IMR-90 (cell line): ENCODE results near the gene AKAP9. TPM values are rescaled to one million over a fixed set of nuclear protein-coding genes. Genes with fewer than 3 reads are reported as not detected.

Experiments
- ATAC-seq: fragments of 200-7000 bp; cut with Tn5 transposase; 2 replicates; pipeline ENCODE4 v1.9.1; 2020; ENCODE audit warnings: low read depth, mild to moderate bottlenecking, moderate library complexity
- BruUV-seq: library from RNA; stranded (reverse); fragments of 400-500 nt; replicated peaks from 2 replicates; lab custom pipeline; 2021; lab: Mats Ljungman, UMichigan
- CTCF ChIA-PET: fragments of 300-600 bp; formaldehyde crosslinking; extraction: SDS; loops from one replicate; lab custom pipeline; 2021; ENCODE audit warnings: antibody characterized with exemption; lab: Yijun Ruan, JAX
- POLR2A ChIA-PET: fragments of 300-600 bp; sonication (Branson Sonifier 250); formaldehyde crosslinking; loops from one replicate; lab custom pipeline; 2022; ENCODE audit warnings: antibody characterized with exemption; ENCODE audit not compliant: unreplicated experiment; lab: Charles Lee
- DNase-seq: peaks from one replicate; pipeline ENCODE4 v3.0.0; 2013
- H2AFZ ChIP-seq: replicated peaks from 2 replicates; pipeline ENCODE3; 2013; ENCODE audit warnings: low read length, mild to moderate bottlenecking; ENCODE audit not compliant: poor library complexity
- H2AK5ac ChIP-seq: 2 replicates; pipeline ENCODE4 v1.6.1; 2013; ENCODE audit warnings: low read depth, low read length, inconsistent platforms
- H2AK9ac ChIP-seq: replicated peaks from 2 replicates; pipeline ENCODE3; 2013; ENCODE audit warnings: mild to moderate bottlenecking, low read depth, low read length, moderate library complexity; ENCODE audit not compliant: poor library complexity
- H2BK120ac ChIP-seq: 2 replicates; pipeline ENCODE4 v1.6.1; 2013; ENCODE audit warnings: low read depth, low read length, inconsistent platforms
- H2BK15ac ChIP-seq: 3 replicates; pipeline ENCODE4 v1.6.1; 2013; ENCODE audit warnings: low read depth, low read length, inconsistent platforms
- H2BK20ac ChIP-seq: 2 replicates; pipeline ENCODE4 v1.6.1; 2013; ENCODE audit warnings: low read depth, mild to moderate bottlenecking, inconsistent platforms, low read length, moderate library complexity
- H2BK5ac ChIP-seq: 2 replicates; pipeline ENCODE4 v1.6.1; 2013; ENCODE audit warnings: mild to moderate bottlenecking, low read depth, low read length, inconsistent platforms; ENCODE audit not compliant: poor library complexity, severe bottlenecking
- H3K14ac ChIP-seq: replicated peaks from 2 replicates; pipeline ENCODE4 v1.6.1; 2013; ENCODE audit warnings: low read depth, low read length, inconsistent platforms
- H3K18ac ChIP-seq: 2 replicates; pipeline ENCODE4 v1.6.1; 2013; ENCODE audit warnings: low read depth, low read length, control low read depth
- H3K23ac ChIP-seq: 2 replicates; pipeline ENCODE4 v1.6.1; 2013; ENCODE audit warnings: low read depth, low read length, inconsistent platforms
- H3K27ac ChIP-seq: 2 replicates; pipeline ENCODE4 v1.5.1; 2013; ENCODE audit warnings: mild to moderate bottlenecking, control low read depth, low read length; ENCODE audit not compliant: insufficient read depth
- H3K27me3 ChIP-seq: 2 replicates; pipeline ENCODE4 v1.6.1; 2013; ENCODE audit warnings: low read length; ENCODE audit not compliant: control insufficient read depth, insufficient read depth
- H3K36me3 ChIP-seq: 2 replicates; pipeline ENCODE4 v1.6.1; 2013; ENCODE audit warnings: low read length, mixed read lengths; ENCODE audit not compliant: control insufficient read depth, insufficient read depth
- H3K4ac ChIP-seq: 2 replicates; pipeline ENCODE4 v1.6.1; 2013; ENCODE audit warnings: low read depth, low read length, inconsistent platforms
- H3K4me1 ChIP-seq: 2 replicates; pipeline ENCODE4 v1.6.1; 2013; ENCODE audit warnings: low read length, mixed read lengths; ENCODE audit not compliant: control insufficient read depth, insufficient read depth
- H3K4me2 ChIP-seq: 2 replicates; pipeline ENCODE4 v1.6.1; 2013; ENCODE audit warnings: low read depth, mild to moderate bottlenecking, control low read depth, low read length, moderate library complexity
- H3K4me3 ChIP-seq: 2 replicates; pipeline ENCODE4 v1.5.1; 2013; ENCODE audit warnings: low read depth, mild to moderate bottlenecking, control low read depth, low read length, moderate library complexity; ENCODE audit not compliant: insufficient read depth
- H3K56ac ChIP-seq: 2 replicates; pipeline ENCODE4 v1.6.1; 2013; ENCODE audit warnings: low read length, inconsistent platforms; ENCODE audit not compliant: insufficient read depth; ENCODE audit errors: extremely low read depth
- H3K79me1 ChIP-seq, 2 experiments: 2 replicates each; pipeline ENCODE4 v1.6.1; 2013; ENCODE audit warnings: low read length in 2 of 2, inconsistent platforms in 1 of 2, low read depth in 1 of 2
- H3K9ac ChIP-seq: 2 replicates; pipeline ENCODE4 v1.6.1; 2013; ENCODE audit warnings: low read depth, low read length, control low read depth
- H3K9me1 ChIP-seq: 2 replicates; pipeline ENCODE4 v1.6.1; 2013; ENCODE audit warnings: low read length, inconsistent platforms; ENCODE audit not compliant: insufficient read depth
- H3K9me3 ChIP-seq: 2 replicates; pipeline ENCODE4 v1.6.1; 2013; ENCODE audit warnings: low read length; ENCODE audit not compliant: control insufficient read depth, insufficient read depth
- H4K20me1 ChIP-seq: 2 replicates; pipeline ENCODE4 v1.6.1; 2013; ENCODE audit warnings: low read length, inconsistent platforms; ENCODE audit not compliant: insufficient read depth
- H4K5ac ChIP-seq: 2 replicates; pipeline ENCODE4 v1.6.1; 2013; ENCODE audit warnings: mild to moderate bottlenecking, low read depth, low read length, control low read depth
- H4K8ac ChIP-seq, 2 experiments: 2 replicates each; pipeline ENCODE4 v1.6.1; 2013; ENCODE audit warnings: low read depth in 2 of 2, low read length in 2 of 2, control low read depth in 1 of 2, inconsistent platforms in 1 of 2
- H4K91ac ChIP-seq: 2 replicates; pipeline ENCODE4 v1.6.1; 2013; ENCODE audit warnings: low read depth, low read length, inconsistent platforms; ENCODE audit not compliant: insufficient read depth
- BHLHE40 ChIP-seq: fragments of 150-350 bp; IDR thresholded peaks from 2 replicates; pipeline ENCODE4 v1.6.1; 2016; ENCODE audit warnings: mild to moderate bottlenecking, low read depth, low read length
- MAFK ChIP-seq: IDR thresholded peaks from 2 replicates; pipeline ENCODE4 v1.6.1; 2012; ENCODE audit warnings: low read depth, low read length, improper control_type of control experiment
- MAZ ChIP-seq: IDR thresholded peaks from 2 replicates; pipeline ENCODE4 v1.6.1; 2012; ENCODE audit warnings: low read depth, mild to moderate bottlenecking, low read length, improper control_type of control experiment, moderate library complexity, borderline replicate concordance
- MXI1 ChIP-seq: IDR thresholded peaks from 2 replicates; pipeline ENCODE4 v1.6.1; 2012; ENCODE audit warnings: low read depth, mild to moderate bottlenecking, low read length, moderate library complexity, borderline replicate concordance
- NFE2L2 ChIP-seq: fragments of 150-350 bp; IDR thresholded peaks from 2 replicates; pipeline ENCODE4 v1.6.1; 2016; ENCODE audit warnings: low read depth, mild to moderate bottlenecking, low read length
- POLR2A ChIP-seq: IDR thresholded peaks from 2 replicates; pipeline ENCODE4 v1.6.1; 2012; ENCODE audit warnings: mild to moderate bottlenecking, low read depth, low read length
- RCOR1 ChIP-seq: IDR thresholded peaks from 2 replicates; pipeline ENCODE4 v1.6.1; 2012; ENCODE audit warnings: mild to moderate bottlenecking, low read length, improper control_type of control experiment; ENCODE audit not compliant: insufficient replicate concordance
- RFX5 ChIP-seq: IDR thresholded peaks from 2 replicates; pipeline ENCODE4 v1.8.0; 2012; ENCODE audit warnings: low read depth, mild to moderate bottlenecking, low read length, moderate library complexity
- WGBS, 2 experiments: methylation state at CpG; one replicate each; pipeline versions ENCODE4 v1.1.5 to v1.1.7; 2013; ENCODE audit warnings: missing lambda C conversion rate in 2 of 2; ENCODE audit not compliant: insufficient read length in 1 of 2; ENCODE audit errors: extremely low coverage in 2 of 2; 5-methylcytosine and 5-hydroxymethylcytosine counted together
- dilution Hi-C: fragments of 300-500 bp; cut with HindIII; formaldehyde crosslinking; loops from one replicate; pipeline ENCODE4 v1.14.3; 2018; ENCODE audit warnings: low sequenced_read_pairs; ENCODE audit not compliant: unreplicated experiment
- in situ Hi-C: fragments of 300-500 bp; cut with MboI; formaldehyde crosslinking; loops from 3 replicates; pipeline ENCODE4 v1.14.3; 2019; ENCODE audit warnings: low sequenced_read_pairs, inconsistent platforms, mixed read lengths
- intact Hi-C: fragments of 100-400 bp; cut with micrococcal nuclease; formaldehyde crosslinking; loops from 2 replicates; pipeline ENCODE4 v1.10.0; 2022
- polyA plus RNA-seq, 3 experiments: library from polyadenylated mRNA; depleted of rRNA; stranded (reverse); fragments of >200 nt; gene quantifications; 2 replicates each; pipeline ENCODE4 v1.2.3, GENCODE V29; 2012; ENCODE audit warnings: low replicate concordance in 1 of 3
- total RNA-seq: library from RNA; depleted of rRNA; stranded (reverse); fragments of >200 nt; gene quantifications from 2 replicates; pipeline ENCODE4 v1.2.3, GENCODE V29; 2012
- TF ChIP-seq, protein P1 (sequence below): conservative IDR thresholded peaks from 2 replicates; pipeline ENCODE4 v1.5.1; 2012; ENCODE audit warnings: mild to moderate bottlenecking, low read depth, low read length, improper control_type of control experiment

AKAP9 gene
- total and polyA plus RNA-seq, 2 of the 4 experiments (the other 2 are of a cell fraction): 9.7 to 25.3 TPM

DNA sequence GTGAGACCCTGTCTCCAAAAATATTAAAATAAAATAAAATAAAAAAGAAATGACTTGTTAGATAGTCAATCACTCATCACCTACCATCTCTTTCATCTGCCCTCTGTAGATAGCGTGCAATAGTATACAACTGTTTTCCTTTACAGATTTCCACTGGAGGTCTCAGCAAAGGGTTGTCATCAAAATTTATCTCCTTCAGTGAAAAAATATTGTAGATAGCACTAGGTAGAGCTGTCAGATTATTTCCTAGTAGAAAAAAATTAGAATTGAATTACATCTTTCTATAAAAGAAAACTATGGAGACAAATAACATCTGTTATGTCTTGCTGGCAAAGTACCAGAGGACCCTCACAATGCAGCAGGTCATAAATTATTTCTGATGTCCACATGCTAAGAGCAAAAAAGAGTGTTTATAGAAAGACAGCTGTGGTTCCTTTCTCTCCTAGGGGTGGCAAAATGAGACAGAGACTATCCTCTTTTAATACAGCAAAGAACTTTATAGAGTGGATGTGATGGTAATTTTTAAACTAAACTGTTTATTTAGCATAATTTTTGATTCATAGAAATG is 209.9 kb downstream of the AKAP9 start:
- Histone ChIP-seq H3K9me3 (no peaks in the 10 kb centered on the region), H3K18ac (no peak overlapping the region; the same call in 1 of the 2 replicates), H4K20me1 (no peaks in the 10 kb centered on the region), H3K14ac (no peak overlapping the region), H2BK15ac (no peak overlapping the region), H3K27me3 (no peaks in the 10 kb centered on the region), H3K4ac (no peak overlapping the region), H2BK5ac (no peak overlapping the region), H3K36me3 (no peaks in the 10 kb centered on the region), H2AK5ac (no peak overlapping the region), H3K9me1 (no peaks in the 10 kb centered on the region), H4K91ac (no peak overlapping the region), H3K4me2 (no peak overlapping the region; the same call in 1 of the 2 replicates), H3K4me1 (no peaks in the 10 kb centered on the region; the same call in 1 of the 2 replicates), H2BK20ac (no peak overlapping the region), H3K23ac (no peak overlapping the region), H3K9ac (no peak overlapping the region), H3K56ac (no peak overlapping the region), H2AK9ac (no peak overlapping the region), H3K79me1 (no peaks in the 10 kb centered on the region), H4K5ac (no peak overlapping the region), H4K8ac (no peak overlapping the region), H2BK120ac (no peak overlapping the region), H2AFZ (no peak overlapping the region), H3K4me3 (no peak overlapping the region), H3K27ac (no peak overlapping the region)
- dilution Hi-C loops: no loop called here
- in situ Hi-C loops: no loop called here
- ATAC-seq (no peak; the same call in 1 of the 2 replicates), DNase-seq (no peak)
- POLR2A ChIA-PET: no interaction called here
- no peak for TF ChIP-seq POLR2A
- no peak for TF ChIP-seq MAZ
- TF ChIP-seq NFE2L2: no peak
- no peak for TF ChIP-seq MXI1
- no peak for TF ChIP-seq RFX5
- no peak for TF ChIP-seq RCOR1
- no peak for TF ChIP-seq BHLHE40
- TF ChIP-seq, protein P1, sequence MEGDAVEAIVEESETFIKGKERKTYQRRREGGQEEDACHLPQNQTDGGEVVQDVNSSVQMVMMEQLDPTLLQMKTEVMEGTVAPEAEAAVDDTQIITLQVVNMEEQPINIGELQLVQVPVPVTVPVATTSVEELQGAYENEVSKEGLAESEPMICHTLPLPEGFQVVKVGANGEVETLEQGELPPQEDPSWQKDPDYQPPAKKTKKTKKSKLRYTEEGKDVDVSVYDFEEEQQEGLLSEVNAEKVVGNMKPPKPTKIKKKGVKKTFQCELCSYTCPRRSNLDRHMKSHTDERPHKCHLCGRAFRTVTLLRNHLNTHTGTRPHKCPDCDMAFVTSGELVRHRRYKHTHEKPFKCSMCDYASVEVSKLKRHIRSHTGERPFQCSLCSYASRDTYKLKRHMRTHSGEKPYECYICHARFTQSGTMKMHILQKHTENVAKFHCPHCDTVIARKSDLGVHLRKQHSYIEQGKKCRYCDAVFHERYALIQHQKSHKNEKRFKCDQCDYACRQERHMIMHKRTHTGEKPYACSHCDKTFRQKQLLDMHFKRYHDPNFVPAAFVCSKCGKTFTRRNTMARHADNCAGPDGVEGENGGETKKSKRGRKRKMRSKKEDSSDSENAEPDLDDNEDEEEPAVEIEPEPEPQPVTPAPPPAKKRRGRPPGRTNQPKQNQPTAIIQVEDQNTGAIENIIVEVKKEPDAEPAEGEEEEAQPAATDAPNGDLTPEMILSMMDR: no peak
- no peak for TF ChIP-seq MAFK
- WGBS, 2 experiments: no CpG with 5 or more reads among the region's 1 CpG
- CTCF ChIA-PET: no interaction called here
- intact Hi-C loops: no loop called here
- BruUV-seq: no TSS peak
